HG03520 (cell line): Measurements from ENCODE around the gene GZMM.

Experiments
- ATAC-seq: cut with Tn5 transposase; IDR thresholded peaks from one replicate; pipeline ENCODE4 v1.9.1; 2021; ENCODE audit warnings: mild to moderate bottlenecking, moderate library complexity; ENCODE audit not compliant: unreplicated experiment

Gene GZMM

DNA sequence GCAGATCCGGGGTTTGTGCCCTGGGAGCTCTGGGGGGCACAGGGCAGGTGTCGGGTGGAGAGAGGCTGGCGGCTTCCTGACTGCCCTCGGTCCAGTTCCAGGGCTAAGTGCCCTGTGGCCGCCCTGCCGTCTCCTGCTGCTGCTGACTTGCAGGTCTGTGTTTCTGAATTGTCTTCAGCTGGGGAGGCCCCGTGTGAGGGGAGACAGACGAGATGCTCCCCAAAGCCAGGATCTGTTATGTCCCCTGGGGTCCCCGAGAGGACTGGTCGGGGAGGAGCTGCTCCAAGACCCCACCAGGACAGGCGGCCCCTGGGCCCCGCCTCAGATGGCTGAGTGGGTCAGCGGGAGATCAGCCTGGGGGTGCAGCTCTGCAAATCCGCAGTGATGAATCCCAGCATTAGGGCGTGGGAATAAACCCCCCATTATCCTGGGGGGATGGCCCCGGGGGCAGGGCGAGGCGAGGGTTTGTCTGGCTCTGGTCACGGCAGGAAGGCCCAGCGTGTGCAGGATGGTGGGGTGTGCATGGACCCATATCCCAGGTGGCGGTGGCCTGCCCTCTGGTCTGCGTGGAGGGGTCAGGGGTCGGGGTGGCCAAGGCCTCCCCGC, 50.5 kb downstream of the GZMM start:
- no peak for ATAC-seq

GRCh38 chr19:595326-596262, 51.7 kb downstream of the GZMM start:
- no peak for ATAC-seq

- ATAC-seq, result no peak
Measured at GRCh38 chr19:596263-596655, 52.4 kb downstream of the GZMM start.

DNA sequence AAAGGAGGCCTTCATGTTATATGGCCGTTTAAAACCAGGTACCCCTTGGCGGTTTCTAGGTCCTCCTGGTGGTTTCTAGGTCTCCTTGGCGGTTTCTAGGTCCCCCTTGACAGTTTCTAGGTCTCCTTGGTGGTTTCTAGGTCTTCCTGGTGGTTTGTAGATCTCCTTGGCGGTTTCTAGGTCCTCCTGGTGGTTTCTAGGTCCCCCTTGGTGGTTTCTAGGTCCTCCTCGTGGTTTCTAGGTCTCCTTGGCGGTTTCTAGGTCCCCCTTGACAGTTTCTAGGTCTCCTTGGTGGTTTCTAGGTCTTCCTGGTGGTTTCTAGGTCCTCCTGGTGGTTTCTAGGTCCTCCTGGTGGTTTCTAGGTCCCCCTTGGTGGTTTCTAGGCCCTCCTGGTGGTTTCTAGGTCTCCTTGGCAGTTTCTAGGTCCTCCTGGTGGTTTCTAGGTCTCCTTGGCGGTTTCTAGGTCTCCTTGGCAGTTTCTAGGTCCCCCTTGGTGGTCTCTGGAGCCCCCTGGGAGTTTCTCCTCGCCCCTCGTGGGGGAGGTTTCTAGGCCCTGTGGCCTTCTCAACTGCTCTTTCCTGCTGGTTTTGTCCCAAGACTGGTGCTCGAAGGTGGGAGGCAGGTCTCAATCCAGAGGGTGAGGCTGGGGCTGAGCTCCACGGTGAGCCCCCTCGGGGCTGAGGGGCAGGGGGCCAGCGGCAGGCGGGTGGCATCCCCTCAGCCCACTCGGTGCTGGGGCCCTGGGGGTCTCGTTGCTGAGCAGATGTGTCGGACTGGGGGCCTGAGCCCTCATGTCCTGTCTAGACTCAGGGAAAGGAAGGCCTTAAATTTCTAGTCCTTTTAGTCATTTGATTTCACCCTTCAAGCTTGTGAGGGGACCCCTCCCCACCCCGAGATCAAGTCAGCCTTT, 53.8 kb downstream of the GZMM start:
- no peak for ATAC-seq
